GM19463 (cell line): ENCODE data around the gene LSAMP.

ENCODE experiments used
- ATAC-seq: cut with Tn5 transposase; IDR thresholded peaks from one replicate; pipeline ENCODE4 v1.9.1; 2021; ENCODE audit warnings: mild to moderate bottlenecking, moderate library complexity; ENCODE audit not compliant: unreplicated experiment

The LSAMP gene

GRCh38 chr3:115986555-115987207 lies 458.6 kb downstream of the LSAMP start:
- ATAC-seq: no peak

DNA sequence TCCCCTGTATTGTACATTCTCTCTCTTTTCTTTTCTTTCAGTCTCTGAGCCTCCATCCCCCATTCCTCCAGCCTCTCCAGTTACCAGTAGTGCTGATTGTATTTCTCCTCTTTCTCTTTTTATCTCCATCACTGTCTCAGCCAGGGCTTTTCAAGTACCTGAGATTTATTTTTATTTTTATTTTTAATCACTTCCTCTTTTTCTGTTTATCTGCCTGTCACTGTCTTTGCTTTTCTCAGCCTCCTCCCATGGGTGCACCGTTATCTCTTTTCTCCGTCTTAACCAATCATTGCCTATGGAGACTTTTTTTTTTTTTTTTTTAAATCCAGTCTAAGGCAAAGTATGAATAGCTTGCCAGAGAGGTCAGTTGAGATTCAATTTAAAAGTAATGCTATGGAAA lies 462.7 kb downstream of the LSAMP start:
- ATAC-seq: no peak

- ATAC-seq: no peak
Measured at GRCh38 chr3:115982108-115982507, 463.2 kb downstream of the LSAMP start.

DNA sequence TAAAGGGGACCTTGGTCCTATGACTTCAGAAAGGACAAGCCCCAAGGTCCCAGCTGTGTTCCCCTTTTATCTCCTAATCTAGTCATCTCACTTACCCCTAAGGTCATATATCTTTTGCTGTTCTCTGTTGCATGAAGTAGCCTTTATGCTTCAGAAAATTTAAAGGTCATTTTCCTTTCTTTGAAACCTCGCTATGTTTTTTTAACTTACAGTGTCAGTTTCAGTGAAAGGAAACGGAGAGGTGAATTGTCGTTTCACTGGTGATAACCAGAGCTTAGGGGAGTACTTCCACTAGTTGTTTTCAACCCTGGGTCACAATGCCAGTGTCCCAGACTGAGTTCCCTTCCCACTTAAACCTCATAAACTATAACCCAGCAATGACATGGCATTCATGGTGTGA lies 464.6 kb downstream of the LSAMP start:
- no peak for ATAC-seq

DNA sequence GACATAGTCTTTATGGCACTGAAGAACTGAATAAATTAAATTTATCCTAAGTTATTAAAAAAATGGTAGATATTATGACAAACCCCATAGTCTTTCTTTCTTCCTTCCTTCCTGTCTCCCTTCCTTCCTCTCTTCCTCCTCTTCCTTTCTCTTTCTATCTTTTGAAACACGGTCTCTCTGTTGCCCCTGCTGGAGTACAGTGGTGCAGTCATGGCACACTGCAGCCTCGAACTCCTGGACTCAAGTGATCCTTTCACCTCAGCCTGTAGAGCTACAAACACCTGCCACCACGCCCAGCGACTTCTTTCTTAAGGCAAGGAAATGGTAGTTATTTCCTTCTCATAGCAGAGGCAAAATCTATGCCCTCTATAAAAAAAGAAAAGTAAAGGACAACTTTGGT lies 467.4 kb downstream of the LSAMP start:
- ATAC-seq: no peak

- no peak for ATAC-seq
Measured at GRCh38 chr3:115975796-115976195, 469.5 kb downstream of the LSAMP start.

DNA sequence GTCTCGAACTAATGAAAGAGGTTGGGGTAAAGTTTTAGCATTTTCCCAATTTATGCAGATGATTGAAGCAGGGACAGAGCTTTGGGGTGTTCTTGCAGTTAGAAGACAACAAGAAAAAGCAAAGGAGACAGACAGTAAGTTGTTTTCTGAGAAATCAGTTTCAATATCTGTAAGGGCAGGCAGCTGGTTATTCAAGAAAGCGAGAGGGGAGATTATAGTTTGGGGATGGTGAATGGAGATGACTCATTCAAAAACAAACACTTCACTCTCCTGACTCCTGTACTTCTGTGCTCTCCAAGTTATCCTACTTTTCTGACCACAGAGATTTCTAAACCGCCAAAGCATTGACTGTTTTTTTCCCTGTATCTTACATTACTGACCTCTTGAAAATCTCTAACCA lies 469.9 kb downstream of the LSAMP start:
- ATAC-seq: peak; percentile 81

DNA sequence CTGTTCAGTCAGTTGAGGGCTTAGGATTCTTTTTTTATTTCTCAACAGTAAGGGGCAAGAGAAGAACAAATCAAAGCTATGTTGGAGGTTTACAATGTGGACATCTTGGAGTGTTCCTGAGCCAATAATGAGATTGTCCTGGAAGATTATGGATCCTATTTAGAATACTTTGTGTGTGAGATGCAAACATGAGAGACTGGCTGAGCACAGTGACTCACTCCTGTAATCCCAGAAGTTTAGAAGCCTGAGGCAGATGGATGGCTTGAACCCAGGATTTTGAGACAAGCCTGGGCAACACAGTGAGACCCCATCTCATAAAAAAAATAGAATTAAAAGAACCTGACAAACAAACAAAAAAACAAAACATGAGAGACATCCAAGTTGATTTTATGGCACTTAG lies 470.3 kb downstream of the LSAMP start:
- no peak for ATAC-seq

DNA sequence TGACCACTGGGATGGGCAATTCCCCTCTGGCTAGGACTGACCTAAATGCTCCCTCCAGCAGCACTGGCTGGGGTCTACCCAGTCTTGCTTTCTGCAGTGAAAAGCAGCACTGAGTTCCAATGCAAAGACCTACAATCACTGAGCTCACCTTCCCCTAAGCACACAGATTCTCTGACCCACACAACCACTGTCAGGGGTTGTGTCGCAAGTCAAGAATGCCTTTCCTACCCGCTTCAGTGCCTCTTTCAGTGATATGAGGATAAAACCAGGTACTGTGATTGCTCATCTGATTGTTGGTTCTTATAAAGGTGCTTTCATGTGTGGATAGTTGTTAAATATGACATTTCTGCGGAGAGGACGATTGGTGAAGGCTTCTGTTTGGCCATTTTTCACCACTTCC lies 476.4 kb downstream of the LSAMP start:
- ATAC-seq: no peak

DNA sequence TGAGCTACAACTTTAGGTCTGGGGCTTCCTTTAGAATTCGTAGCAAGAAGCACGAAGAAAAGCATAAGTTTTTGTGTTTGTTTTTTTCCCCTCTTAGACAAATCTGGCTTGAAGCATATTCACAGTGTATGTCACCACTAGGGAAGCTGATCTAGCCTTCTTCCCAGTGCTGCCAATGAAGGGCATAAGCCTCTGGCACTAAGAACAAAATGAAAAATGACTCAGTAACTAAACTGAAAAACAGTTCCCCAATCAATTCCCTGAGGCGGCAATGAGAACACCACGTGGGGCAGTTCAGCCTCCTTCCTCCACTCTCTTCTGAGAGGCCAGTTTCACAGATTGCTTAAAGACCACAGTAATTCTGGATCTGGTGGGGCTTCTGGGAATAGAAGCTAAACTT lies 483.9 kb downstream of the LSAMP start:
- ATAC-seq: no peak

- peak; percentile 85 for ATAC-seq
Measured at GRCh38 chr3:115960799-115961198, 484.5 kb downstream of the LSAMP start.

DNA sequence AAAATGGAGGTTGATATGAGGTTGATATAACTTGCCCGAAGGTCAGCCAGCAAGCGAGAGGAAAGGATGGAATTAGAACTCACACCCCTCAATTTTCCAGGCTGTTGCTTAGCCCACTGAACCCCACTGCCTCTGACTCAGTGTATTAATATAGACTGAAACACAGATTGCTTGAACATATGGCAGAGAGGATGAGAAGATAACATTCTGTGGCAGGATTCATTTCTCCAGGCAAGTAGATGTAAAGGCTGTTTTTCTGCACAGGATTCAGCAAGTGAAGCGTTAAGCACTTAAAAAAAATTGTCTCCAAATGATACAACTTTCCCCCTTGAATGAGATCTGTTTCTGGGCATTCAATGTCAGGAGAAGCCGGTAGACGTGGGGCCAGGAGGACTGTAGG lies 486.8 kb downstream of the LSAMP start:
- no peak for ATAC-seq

DNA sequence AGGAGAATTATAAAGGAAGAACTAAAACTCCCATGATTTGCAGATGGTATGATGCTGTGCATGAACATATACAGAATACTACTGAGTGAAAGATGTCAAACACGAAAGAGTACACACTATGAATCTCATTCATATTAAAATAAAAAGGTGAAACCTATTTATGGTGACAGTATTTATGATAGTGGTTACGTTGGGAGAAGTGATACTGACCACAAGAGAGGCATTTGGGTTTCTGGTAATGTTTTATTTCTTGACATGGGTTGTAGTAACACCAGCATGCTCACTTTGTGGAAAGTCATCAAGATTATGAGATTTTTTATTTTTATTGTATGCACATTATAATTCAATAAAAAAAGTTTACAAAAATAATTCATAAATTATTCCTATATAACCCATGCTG lies 498.0 kb downstream of the LSAMP start:
- no peak for ATAC-seq

GRCh38 chr3:115943579-115943978 lies 501.7 kb downstream of the LSAMP start:
- no peak for ATAC-seq

- ATAC-seq: no peak
Measured at GRCh38 chr3:115937054-115937453, 508.2 kb downstream of the LSAMP start.

- ATAC-seq: no peak
Measured at GRCh38 chr3:115932807-115933206, 512.5 kb downstream of the LSAMP start.

GRCh38 chr3:115931581-115931980 lies 513.7 kb downstream of the LSAMP start:
- no peak for ATAC-seq

DNA sequence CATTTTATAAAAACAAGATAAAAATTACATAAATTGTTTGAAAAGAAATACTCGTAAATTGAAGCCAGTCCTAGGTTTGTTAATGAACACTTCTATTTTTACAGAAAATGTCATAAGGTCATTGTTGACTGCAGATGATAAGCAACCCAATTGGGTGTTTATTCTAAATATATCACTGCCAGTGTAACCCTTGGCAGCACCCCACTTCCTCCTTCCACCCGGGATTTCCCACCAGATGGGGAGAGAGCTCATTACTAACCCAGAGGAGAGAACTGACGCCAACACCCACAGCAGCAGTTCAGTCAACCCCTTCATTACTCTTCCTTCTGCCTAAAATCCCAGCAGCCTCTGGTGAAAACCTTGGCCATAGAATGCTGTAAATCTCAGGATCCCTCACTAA lies 514.4 kb downstream of the LSAMP start:
- ATAC-seq: peak; percentile 64

GRCh38 chr3:115930168-115930567 lies 515.1 kb downstream of the LSAMP start:
- peak; percentile 49 for ATAC-seq

GRCh38 chr3:115928376-115928775 lies 516.9 kb downstream of the LSAMP start:
- ATAC-seq: no peak

- no peak for ATAC-seq
Measured at GRCh38 chr3:115927197-115927596, 518.1 kb downstream of the LSAMP start.

GRCh38 chr3:115922681-115923347 lies 522.5 kb downstream of the LSAMP start:
- ATAC-seq: no peak

DNA sequence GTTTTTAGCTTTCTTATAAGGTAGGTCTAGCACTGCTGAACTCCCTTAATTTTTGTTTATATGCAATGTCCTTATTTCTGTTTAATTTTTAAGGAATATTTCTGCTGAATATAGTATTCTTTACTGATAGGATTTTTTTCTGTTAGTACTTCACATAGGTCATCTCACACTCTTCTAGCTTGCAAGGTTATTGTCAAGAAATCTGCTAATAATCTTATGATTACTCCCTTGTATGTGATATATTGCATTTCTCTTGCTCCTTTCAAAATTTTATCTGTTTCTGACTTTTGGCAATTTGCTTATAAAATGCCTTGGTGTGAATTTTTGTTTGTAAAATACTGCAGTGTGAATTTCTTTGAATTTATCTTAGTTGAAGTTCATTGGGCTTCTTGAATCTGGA lies 523.6 kb downstream of the LSAMP start:
- ATAC-seq: no peak
